ENCODE data around the gene ZNF800. TPM values are rescaled to one million over a fixed set of nuclear protein-coding genes. Genes with fewer than 3 reads are reported as not detected.

Gene ZNF800
- total and polyA plus RNA-seq, 2 of the 8 experiments (the other 6 are each of a cell fraction or from before 2014, with no cell fraction given): 1.0 to 6.5 TPM

DNA sequence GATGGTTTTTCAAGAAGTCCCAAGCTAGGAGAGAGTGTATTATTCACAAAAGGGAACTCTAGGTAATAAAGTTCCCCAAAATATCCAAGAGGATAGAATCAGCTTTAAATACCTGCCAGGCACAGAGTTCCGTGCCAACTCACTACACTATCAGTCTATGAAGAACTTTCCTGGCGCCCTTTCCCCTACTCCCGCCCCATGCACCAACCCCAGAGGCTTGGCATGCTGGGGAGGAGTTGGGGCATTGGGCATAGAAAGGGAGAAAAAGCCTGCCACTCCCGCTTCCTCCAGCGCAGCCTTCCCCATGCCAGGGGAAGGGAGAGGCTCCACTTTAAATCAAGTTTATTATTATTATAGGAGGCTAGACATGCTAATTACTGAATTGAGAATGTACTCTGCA is 54.9 kb downstream of the ZNF800 start (continued):
- TF ChIP-seq SP4 (IDR thresholded peaks at IDR 0.05; ENCODE audit: low read length) (no peak), KDM1A (IDR thresholded peaks at IDR 0.05; ENCODE audit: borderline replicate concordance, low read length) (no peak), CREB1 (IDR thresholded peaks at IDR 0.05) (no peak)
